ENCODE measurements around the gene INO80E. TPM values are rescaled to one million over a fixed set of nuclear protein-coding genes. Genes with fewer than 3 reads are reported as not detected.

INO80E gene
- total and polyA plus RNA-seq, 2 donors (not counting 1 experiment from before 2014, with no cell fraction given) = 103 to 113 TPM

DNA sequence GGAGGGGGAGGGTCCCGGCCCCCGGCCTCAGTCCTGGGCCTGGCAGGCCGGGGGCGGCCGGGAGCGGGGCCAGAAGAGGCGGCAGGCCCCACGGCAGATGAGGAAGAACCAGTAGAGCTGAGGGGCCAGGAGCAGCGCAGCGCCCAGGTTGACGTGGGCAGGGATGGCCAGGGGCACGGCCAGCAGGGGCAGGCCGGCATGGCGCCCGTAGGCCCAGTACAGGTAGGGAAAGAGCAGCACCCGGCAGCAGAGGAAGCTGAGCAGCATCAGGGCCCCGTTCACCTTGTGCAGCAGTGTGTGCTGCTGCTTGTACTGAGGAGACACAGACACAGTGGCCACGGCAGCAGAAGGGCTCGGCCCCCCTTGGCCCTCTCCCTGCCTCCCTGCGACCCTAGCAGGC is 29.1 kb downstream of the INO80E start:
- TF ChIP-seq EZH2 (IDR thresholded peaks at IDR 0.05; ENCODE audit: borderline replicate concordance, insufficient read depth, low read depth, low read length, poor library complexity, severe bottlenecking) = no peak
- TF ChIP-seq, protein P1, sequence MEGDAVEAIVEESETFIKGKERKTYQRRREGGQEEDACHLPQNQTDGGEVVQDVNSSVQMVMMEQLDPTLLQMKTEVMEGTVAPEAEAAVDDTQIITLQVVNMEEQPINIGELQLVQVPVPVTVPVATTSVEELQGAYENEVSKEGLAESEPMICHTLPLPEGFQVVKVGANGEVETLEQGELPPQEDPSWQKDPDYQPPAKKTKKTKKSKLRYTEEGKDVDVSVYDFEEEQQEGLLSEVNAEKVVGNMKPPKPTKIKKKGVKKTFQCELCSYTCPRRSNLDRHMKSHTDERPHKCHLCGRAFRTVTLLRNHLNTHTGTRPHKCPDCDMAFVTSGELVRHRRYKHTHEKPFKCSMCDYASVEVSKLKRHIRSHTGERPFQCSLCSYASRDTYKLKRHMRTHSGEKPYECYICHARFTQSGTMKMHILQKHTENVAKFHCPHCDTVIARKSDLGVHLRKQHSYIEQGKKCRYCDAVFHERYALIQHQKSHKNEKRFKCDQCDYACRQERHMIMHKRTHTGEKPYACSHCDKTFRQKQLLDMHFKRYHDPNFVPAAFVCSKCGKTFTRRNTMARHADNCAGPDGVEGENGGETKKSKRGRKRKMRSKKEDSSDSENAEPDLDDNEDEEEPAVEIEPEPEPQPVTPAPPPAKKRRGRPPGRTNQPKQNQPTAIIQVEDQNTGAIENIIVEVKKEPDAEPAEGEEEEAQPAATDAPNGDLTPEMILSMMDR (IDR thresholded peaks at IDR 0.05) = no peak
- peaks cover 40% of the 10 kb centered on the region for H3K27me3 Mint-ChIP-seq
- no peak for DNase-seq

DNA sequence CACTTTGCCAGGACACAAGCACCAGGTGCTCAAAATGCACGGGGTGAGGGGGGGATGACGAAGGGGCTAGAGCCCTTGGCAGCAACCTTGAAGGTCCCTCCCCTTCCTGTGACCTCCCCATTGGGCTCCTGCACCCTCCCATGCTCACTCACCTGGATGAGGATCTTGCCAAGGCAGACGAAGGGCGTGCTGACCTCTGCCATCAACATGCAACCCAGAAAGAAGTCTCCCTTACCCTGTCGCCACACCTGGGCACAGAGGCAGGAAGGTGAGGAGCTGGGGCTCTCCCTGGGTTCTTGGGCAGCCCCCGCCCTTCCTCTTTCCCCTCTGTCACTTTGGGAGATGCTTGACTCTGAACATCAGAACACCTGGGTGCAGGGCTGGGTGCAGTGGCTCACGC is 29.5 kb downstream of the INO80E start:
- Histone ChIP-seq H3K4me3 (ENCODE audit: control extremely low read depth in 1 of 5, extremely low read depth in 1 of 5, insufficient read depth in 1 of 5, low read depth in 2 of 5, low read length in 4 of 5) (no peak overlapping the region), H3K36me3 (replicated peaks in 1 of 2; ENCODE audit: control extremely low read depth in 1 of 2, control insufficient read depth in 1 of 2, extremely low read depth in 1 of 2, insufficient read depth in 2 of 2, low read length in 1 of 2) (no peaks in the 10 kb centered on the region), H4K20me1 (ENCODE audit: control insufficient read depth, insufficient read depth, low read length, poor library complexity, severe bottlenecking) (no peaks in the 10 kb centered on the region), H3K27me3 (replicated peaks in 1 of 4; ENCODE audit: control extremely low read depth in 1 of 4, control insufficient read depth in 3 of 4, insufficient read depth in 4 of 4, low read length in 3 of 4) (peaks cover 0 to 34% (median 16%) of the 10 kb centered on the region in 4 experiments), H3K4me1 (ENCODE audit: control insufficient read depth in 2 of 2, insufficient read depth in 2 of 2, low read length in 2 of 2) (peaks cover 10 to 11% of the 10 kb centered on the region in 2 donors), H3K27ac (ENCODE audit: low read length in 2 of 2) (no peak overlapping the region), H3K9ac (ENCODE audit: low read length) (no peak overlapping the region), H3K79me2 (ENCODE audit: control insufficient read depth, insufficient read depth, low read length) (no peaks in the 10 kb centered on the region), H3K9me3 (ENCODE audit: control extremely low read depth in 1 of 3, control insufficient read depth in 2 of 3, insufficient read depth in 1 of 3, low read length in 2 of 3) (peaks cover 0 to 8% (median 0%) of the 10 kb centered on the region in 3 donors), H2AFZ (ENCODE audit: insufficient read depth, low read depth, low read length, poor library complexity, severe bottlenecking) (no peak overlapping the region), H3K4me2 (replicated peaks; ENCODE audit: low read depth, low read length, poor library complexity, severe bottlenecking) (no peak overlapping the region)
- ChIA-PET POLR2A (no interaction called here), CTCF (no interaction called here)
- ATAC-seq (ENCODE audit: low read depth) (no peak), DNase-seq (no peak)
- Mint-ChIP-seq H3K9me3 (ENCODE audit: insufficient read depth) (no peaks in the 10 kb centered on the region), H3K27me3 (peaks cover 42% of the 10 kb centered on the region), H3K4me1 (peaks cover 14% of the 10 kb centered on the region), H3K4me3 (no peak overlapping the region), H3K27ac (no peak overlapping the region)
- WGBS (ENCODE audit: insufficient coverage) = 49% methylated on average over 6 of the region's 7 CpGs
- intact Hi-C loops (cut with micrococcal nuclease) = no loop called here
- TF ChIP-seq, protein P1 (IDR thresholded peaks at IDR 0.05) = no peak
- TF ChIP-seq EZH2 (IDR thresholded peaks at IDR 0.05; ENCODE audit: borderline replicate concordance, insufficient read depth, low read depth, low read length, poor library complexity, severe bottlenecking) = no peak

More for the DNA sequence above, 29.1 kb downstream of the INO80E start:
- Mint-ChIP-seq H3K27ac (no peak overlapping the region), H3K4me3 (no peak overlapping the region), H3K4me1 (peaks cover 17% of the 10 kb centered on the region), H3K9me3 (ENCODE audit: insufficient read depth) (no peaks in the 10 kb centered on the region)
- H3K27ac ChIP-seq (ENCODE audit: low read length in 2 of 2) = no peak overlapping the region
- H3K9me3 ChIP-seq (ENCODE audit: control extremely low read depth in 1 of 3, control insufficient read depth in 2 of 3, insufficient read depth in 1 of 3, low read length in 2 of 3) = peaks cover 0 to 8% (median 0%) of the 10 kb centered on the region in 3 donors
- no peaks in the 10 kb centered on the region for H3K36me3 ChIP-seq (replicated peaks in 1 of 2; ENCODE audit: control extremely low read depth in 1 of 2, control insufficient read depth in 1 of 2, extremely low read depth in 1 of 2, insufficient read depth in 2 of 2, low read length in 1 of 2)
- H3K4me1 ChIP-seq (ENCODE audit: control insufficient read depth in 2 of 2, insufficient read depth in 2 of 2, low read length in 2 of 2) = peaks cover 6 to 11% of the 10 kb centered on the region in 2 donors
- 74% methylated on average over 19 of the region's 20 CpGs for WGBS (ENCODE audit: insufficient coverage)
- intact Hi-C loops (cut with micrococcal nuclease) = no loop called here
- H2AFZ ChIP-seq (ENCODE audit: insufficient read depth, low read depth, low read length, poor library complexity, severe bottlenecking) = no peak overlapping the region
- H3K27me3 ChIP-seq (replicated peaks in 1 of 4; ENCODE audit: control extremely low read depth in 1 of 4, control insufficient read depth in 3 of 4, insufficient read depth in 4 of 4, low read length in 3 of 4) = peaks cover 0 to 31% (median 13%) of the 10 kb centered on the region in 4 experiments
- no peak overlapping the region for H3K4me3 ChIP-seq (ENCODE audit: control extremely low read depth in 1 of 5, extremely low read depth in 1 of 5, insufficient read depth in 1 of 5, low read depth in 2 of 5, low read length in 4 of 5)
- H3K9ac ChIP-seq (ENCODE audit: low read length) = no peak overlapping the region
- no peak overlapping the region for H3K4me2 ChIP-seq (replicated peaks; ENCODE audit: low read depth, low read length, poor library complexity, severe bottlenecking)
- POLR2A ChIA-PET = no interaction called here
- ATAC-seq (ENCODE audit: low read depth) = no peak
- no peaks in the 10 kb centered on the region for H3K79me2 ChIP-seq (ENCODE audit: control insufficient read depth, insufficient read depth, low read length)
- no peaks in the 10 kb centered on the region for H4K20me1 ChIP-seq (ENCODE audit: control insufficient read depth, insufficient read depth, low read length, poor library complexity, severe bottlenecking)
- CTCF ChIA-PET = no interaction called here
